ENCODE measurements around the gene PFKFB3.
"Not testable (repeated sequence)": the region's sequence is repeated elsewhere in the genome, so short reads cannot be mapped to it uniquely, and the experiment has no call there.

Gene PFKFB3

DNA sequence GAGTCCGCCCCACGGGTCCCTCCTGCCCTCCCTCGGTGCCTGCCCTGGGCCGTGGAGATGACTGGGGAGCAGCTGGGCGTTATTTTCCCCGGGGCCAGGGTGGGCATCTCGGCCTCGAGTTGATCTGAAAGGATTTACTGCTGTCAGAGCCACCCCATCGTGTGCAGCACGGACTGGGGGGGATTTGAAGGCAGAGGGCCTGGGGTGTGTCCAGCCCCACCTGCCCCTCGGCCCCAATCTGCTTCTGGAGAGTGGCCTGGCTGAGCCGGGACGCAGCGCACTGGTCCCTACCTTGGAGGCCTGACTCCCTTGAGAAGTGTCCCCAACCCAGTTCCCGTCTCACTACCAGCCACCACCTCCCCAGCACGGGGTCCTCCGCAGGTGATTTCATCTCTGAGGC is 24.2 kb upstream of the PFKFB3 start:
- no peak for DNase-seq (ENCODE audit: low read depth)

DNA sequence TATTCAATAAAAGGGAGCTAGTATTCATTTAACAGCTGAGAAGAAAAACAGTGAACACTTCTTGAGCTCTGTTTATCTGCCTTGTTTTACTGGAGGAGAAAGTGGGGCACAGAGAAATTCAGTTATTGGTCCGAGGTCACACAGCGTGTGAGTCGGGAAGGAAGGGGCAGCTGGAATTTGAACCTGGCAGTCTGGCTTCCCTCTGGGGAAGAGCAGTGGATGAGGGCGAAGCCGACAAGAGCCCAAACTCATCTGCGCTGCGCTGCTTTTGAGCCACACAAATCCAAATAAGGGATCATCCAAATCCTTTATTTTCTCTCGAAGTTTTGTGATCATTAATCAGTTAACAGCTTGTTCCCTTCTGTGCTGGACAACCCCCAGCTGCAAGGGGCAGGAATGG is 23.7 kb upstream of the PFKFB3 start:
- DNase-seq (ENCODE audit: low read depth): no peak

DNA sequence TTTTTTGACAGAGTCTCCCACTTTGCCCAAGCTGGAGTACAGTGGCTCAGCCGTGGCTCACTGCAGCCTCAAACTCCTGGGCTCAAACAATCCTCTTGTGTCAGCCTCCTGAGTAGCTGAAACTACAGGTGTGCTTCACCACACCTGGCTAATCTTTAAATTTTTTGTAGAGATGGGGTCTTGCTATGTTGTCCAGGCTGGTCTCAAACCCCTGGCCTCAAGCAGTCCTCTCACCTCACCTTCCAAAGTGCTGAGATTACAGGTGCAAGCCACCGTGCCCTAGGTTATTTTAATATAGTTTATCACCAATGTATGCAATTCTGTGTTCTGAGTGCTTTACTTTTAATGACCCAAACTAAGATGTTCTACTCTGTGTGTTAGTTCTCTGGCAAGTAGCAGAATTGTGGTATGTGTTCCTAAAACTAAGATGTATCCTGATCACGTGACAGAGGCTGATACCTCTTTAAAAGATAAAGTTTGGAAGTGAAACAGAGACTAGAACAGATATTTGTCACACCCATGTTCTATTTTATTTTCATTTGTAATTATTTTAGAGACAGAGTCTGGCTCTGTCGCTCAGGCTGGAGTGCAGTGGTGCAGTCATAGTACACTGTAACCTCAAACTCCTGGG is 22.1 kb upstream of the PFKFB3 start:
- no peak for DNase-seq (ENCODE audit: low read depth)

DNA sequence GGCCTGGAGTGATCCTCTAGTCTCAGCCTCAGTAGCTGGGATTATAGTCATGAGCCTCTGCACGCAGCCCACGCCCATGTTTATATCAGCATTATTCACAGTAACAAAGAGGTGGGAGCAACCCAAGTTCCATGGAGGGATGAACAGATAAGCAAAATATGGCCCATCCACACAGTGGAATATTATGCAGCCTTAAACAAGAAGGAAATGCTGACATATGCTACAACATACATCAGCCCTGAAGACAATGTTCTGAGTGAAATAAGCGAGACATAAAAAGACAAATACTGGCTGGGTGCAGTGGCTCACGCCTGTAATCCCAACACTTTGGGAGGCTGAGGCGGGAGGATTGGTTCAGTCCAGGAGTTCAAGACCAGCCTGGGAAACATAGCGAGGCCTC is 21.5 kb upstream of the PFKFB3 start:
- DNase-seq (ENCODE audit: low read depth): no peak

DNA sequence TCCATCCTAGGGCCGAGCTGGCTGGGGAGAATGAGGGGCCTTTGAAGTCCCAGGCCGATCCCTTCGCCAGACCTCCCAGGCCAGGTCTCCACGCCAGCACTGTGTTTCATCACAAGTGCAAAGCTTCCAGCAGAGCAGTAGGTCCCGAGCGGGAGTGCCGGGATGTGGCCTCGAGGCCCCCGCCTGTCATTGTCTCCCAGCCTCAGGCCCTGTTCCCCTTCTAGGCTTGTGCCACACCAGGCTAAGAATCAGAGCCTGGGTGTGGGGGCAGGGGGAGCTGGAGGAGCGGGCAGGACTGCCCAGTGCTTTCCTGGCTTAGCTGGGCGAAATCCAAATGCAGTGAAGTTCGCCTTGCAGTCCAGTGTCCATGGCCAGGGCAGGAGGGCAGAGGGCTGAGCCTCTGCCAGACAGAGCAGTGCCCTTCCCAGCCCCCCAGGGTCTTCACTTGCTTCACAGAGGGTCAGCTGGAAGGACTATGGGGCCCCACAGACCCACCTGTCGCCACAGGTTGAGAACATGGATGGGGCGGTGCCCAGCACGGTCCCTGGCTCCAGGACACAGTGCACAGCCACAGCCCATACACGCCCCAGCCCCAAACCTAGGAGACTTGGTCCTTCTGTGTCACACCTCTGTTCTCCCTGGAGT is 20.2 kb upstream of the PFKFB3 start:
- no peak for DNase-seq (ENCODE audit: low read depth)

DNA sequence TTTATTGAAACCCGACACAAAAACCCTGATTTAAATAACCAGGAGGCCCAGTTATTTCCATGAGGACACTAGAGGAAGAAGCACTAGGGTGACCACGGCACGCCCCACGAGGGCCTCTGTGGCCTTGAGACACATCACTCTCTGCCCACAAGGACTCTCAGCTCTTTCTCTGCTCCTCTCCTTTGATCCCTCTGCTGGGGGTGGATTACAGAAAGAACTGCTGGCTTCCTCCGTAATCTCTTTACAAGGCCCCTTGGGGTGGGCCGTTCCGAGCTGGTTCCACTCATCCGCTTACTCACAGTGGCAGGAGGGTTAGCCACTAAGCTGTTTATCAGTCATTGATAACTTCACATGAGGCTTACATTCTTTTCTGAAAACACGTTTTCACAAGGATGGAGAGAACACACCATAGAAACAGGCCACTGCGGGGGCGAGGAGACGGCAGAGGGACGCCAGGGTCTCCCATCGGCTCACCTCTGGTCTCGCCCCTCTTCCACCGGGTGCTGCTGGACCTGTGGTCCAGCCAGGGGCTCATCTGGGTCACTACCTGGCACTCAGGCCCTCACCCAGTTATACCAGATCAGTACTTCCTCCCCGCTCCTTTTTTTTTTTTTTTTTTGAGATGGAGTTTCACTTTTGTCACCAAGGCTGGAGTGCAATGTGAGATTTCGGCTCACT is 17.6 kb upstream of the PFKFB3 start:
- no peak for DNase-seq (ENCODE audit: low read depth)

DNA sequence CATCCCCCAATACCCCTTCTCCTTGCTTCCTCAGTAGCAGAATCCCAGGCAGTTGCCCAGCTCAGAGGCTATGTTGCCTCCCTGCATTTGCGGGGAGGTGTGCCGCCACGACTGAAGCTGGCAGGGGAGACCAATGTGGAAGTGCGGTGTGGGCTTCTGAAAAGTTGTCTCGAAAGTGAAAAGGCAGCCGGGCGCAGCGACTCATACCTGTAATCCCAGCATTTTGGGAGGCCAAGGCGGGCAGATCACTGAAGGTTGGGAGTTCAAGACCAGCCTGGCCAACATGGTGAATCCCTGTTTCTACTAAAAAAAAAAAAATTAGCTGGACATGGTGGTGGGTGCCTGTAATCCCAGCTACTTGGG is 15.9 kb upstream of the PFKFB3 start:
- no peak for DNase-seq (ENCODE audit: low read depth)

DNA sequence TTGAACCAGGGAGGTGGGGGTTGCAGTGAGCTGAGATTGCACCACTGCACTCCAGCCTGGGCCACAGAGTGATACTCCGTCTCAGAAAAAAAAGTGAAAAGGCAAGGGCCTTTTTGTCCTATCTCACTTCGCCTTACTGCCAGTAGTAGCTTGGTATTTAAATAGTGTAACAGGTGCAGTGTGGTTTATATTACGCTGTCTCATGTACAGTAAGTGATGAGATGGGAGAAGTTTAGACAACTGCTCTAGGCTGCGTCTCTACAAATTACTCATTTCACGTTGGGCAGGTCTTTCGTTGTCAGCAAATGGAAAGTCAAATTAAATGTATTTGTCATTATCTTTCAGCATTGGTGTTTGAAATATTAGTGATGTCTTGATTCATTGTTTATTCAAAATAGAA is 15.5 kb upstream of the PFKFB3 start:
- DNase-seq (ENCODE audit: low read depth): no peak

DNA sequence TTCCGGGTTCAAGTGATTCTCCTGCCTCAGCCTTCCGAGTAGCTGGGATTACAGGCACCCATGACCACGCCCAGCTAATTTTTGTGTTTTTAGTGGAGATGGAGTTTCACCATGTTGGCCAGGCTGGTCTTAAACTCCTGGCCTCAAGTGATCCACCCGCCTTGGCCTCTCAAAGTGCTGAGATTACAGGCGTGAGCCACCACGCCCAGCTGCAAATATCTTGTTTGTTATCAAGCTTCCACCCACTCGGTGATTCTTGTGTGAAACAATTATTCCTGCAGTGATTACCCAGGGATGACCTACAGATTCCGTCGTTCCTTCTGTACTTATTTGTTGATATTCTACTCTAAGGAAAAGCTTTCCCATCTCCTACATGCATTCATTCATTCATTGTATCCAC is 12.7 kb upstream of the PFKFB3 start:
- not testable (repeated sequence) for DNase-seq (ENCODE audit: low read depth)

DNA sequence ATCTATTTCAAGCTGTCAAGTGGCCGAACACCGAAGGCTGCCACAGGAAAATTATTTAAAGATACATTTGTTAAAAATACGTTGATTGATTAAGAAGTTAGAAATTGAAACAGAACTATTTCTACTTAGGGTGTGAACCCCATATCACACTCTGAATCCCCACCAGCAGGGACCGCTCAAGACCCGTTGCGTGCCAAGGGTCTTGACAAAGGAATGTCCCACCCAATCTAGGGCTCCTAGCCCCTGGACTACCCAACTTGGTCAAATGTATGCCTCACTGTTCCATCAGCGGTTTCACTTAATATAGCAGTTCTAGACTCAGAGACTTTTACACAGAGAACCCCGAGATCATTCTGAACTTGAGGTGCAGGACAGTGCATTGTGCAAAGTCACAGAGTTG is 11.6 kb upstream of the PFKFB3 start:
- DNase-seq (ENCODE audit: low read depth): no peak

DNA sequence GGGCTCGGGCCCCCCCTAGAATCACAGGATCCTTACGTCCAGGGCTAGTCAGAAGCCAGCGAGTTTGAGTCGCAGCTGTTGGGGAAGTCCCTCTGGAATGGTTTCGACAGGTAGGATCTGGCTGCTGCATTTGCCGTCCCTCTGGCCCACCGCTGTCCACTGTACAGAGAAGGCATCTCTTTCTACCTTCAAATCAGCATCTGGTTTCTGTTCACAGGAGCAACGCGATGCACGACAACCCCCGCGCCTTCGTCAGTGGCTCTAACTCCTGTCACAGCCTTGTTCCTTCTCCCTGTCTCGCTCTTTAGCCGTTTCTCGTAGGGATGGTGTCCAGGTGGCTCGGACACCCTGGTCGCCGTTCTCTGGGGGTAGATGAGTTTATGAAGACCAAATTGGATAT is 11.2 kb upstream of the PFKFB3 start:
- no peak for DNase-seq (ENCODE audit: low read depth)

DNA sequence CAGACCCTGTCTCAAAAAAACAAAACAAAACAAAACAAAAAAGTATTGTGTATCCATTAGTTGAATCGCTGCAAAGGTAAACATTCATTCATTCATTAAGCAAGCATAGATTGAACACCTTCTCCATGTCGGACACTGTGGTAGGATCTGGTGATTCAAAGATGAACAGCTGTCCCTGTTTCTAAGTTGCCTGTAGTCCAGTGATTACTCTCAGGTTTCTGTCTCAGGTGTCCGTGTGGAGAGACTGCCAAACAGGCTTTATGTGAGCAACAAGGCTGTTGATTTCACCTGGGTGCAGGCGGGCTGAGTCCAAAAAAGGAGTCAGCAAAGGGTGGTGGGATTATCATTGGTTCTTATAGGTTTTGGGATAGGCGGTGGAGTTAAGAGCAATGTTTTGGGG is 9.4 kb upstream of the PFKFB3 start:
- DNase-seq (ENCODE audit: low read depth): not testable (repeated sequence)

DNA sequence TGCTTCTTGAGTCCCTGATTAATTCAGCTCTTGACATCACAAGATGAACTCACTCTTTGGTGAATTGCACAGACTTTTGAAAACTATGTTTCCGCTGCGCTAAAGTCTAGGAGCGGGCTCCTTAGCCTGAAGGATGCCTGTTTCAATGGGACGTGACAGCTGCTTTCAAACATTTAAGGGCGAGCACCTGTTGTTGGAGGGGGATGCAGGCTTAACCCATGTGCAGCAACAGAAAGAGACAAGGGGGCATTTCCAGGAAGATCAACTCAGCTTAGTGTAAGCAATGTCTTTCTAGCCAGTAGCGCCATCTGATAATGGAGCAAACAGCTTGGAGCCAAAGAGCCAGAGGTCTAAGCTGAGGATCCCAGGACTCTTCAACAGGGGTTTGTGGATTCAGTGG is 8.4 kb upstream of the PFKFB3 start:
- DNase-seq (ENCODE audit: low read depth): no peak

DNA sequence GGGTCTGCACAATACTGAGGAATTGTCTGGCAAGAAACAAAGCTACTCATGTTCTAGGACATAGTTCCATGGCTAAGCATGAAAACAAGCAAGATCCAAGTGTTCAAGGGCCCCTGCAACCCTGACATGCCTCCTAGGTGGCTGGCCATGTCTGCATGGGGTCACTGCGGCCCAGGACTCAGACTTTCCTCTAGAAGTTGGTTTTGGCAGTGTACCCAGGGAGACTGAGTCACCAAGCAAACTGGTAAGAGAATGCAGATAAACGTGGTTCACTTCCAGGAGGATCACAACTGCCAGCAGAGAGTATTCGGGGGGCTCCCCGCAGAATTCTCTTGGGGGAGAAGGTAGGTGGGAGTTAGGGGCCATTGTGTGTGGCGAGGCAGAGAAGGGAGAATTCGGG is 7.4 kb upstream of the PFKFB3 start:
- DNase-seq (ENCODE audit: low read depth): no peak

DNA sequence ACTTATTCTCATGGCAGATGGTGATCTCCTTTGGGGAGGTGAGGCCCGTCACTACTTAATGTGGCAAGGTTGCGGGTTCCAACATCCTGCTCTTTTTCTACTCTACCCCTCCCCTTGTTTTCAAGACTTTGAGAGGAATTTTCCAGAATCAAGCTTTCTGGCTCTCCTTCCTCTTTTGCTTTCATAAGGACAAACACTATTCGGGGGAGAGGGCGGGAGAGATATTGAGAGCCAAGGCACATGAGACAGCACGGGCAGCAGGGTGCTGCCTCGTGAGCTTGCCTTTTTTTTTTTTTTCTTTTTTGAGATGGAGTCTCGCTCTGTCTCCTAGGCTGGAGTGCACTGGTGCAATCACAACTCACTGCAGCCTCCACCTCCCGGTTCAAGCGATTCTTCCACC is 6.9 kb upstream of the PFKFB3 start:
- no peak for DNase-seq (ENCODE audit: low read depth)

DNA sequence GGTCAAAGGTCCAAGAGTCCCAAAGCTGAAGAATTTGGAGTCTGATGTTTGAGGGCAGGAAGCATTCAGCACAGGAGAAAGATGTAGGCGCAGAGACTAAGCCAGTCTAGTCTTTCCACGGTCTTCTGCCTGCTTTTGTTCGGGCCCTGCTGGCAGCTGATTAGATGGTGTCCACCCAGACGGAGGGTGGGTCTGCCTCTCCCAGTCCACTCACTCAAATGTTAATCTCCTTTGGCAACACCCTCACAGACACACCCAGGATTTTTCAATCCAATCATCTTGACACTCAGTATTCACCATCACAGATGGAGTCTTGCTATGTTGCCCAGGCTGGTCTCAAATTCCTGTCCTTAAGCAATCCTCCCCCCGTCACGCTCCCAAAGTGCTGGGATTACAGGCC is 6.2 kb upstream of the PFKFB3 start:
- not testable (repeated sequence) for DNase-seq (ENCODE audit: low read depth)

DNA sequence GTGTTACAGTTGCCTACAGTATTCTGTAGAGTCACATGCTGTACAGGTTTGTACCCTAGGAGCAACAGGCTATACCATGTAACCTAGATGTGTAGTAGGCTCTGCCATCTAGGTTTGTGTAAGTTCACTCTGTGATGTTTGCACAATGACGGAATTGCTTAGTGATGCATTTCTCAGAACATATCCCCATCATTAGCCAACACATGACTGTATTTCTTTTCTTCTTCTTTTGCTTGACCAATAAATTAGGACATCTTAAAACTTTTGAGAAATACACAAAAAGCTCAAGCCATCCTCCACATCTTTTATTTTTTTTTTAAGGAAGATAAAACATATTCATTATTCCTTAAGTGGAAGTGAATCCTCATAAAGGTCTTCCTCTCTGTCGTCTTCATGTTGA is 5.4 kb upstream of the PFKFB3 start:
- no peak for DNase-seq (ENCODE audit: low read depth)

DNA sequence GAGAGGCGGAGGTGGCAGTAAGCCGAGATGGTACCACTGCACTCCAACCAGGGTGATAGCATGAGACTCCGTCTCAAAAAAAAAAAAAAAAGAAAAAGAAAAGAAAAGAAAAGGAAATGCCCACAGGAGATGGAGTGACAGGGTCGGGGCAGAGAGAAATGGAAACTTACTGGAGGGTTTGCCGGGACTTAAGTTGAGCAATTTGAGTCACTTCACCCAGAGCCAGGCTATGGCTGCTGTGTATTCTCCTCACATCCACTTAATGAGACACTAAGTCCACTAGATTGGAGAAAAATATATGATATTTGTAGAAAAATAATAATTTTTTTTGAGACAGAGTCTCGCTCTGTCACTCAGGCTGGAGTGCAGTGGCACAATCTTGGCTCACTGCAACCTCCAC is 4.6 kb upstream of the PFKFB3 start:
- no peak for DNase-seq (ENCODE audit: low read depth)

DNA sequence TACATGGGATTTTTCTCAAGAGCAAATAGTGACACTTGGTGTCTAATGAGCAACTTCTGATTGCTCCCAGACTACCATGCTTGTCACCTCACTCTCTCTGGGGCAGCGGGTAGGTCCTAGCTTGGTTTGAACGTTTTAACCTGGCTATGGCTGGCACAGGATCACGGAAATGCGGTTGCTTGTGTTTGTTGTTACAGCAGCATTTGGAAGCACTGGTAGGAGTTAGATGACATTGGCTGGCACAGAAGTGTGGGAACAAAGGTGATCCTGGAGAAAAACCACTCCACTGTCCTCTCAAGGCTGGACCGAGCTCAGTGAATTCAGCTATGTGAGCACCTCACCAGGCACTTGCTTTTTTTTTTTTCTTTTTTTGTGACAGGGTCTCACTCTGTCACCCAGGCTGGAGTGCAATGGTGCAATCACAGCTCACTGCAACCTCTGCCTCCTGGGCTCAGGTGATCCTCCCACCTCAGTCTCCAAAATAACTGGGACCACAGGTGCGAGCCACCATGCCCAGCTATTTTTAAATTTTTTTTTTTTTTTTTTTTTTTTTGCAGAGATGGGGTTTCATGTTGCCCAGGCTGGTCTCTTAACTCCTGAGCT is 3.5 kb upstream of the PFKFB3 start:
- DNase-seq (ENCODE audit: low read depth): no peak

DNA sequence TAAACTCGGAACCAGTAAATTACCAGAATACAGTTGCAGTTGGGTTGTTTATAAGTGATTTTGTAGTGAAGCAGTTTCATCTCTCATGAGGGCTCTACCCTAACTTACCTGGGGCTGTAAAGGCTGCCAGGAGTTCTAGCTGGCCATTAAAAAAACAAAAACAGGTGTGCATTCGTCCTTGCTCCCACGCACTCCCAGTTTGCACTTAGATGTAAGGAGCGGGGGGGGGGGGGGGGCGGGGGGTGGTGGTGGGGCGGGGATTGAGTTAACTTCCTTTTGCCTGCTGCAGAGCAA is 2.3 kb upstream of the PFKFB3 start:
- DNase-seq (ENCODE audit: low read depth): no peak

DNA sequence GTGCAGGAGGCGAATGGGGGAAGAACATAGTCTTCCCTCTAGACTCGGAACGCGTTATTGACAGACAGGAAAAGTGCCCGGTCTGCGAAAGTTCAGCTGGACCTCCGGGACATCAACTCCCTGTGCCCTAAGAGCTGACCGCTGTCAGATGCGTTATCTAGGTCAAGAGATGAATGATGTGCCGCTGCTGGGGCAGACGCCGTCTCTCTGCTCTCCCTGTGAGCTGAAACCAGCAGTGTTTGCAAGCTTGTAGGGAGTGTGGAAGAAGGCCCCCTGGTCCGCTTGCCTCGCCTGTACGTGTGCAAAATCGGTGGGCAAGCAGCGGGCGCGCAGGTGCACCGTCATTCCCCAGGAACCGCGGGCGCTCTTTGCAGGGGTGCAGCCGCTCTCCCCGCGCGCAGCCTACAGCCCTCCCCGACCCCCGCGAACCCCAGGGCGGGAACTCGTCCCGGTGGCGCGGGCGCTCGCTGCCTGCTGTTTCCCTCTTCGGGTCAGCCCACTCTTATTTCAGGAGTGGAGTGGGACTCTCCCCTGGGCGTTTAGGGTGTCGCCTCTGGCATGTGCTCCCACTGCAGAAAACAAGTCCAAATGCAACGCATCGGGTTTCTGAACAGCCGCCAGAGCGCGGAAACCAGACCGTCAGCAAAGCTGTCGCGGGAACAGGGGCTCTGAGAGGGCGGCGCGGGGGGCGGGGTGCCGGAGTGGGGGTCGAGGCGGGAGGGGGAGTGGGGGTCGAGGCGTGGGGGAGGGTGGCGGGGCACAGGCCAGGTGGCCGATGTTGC is 1.8 kb upstream of the PFKFB3 start:
- DNase-seq (ENCODE audit: low read depth): no peak

DNA sequence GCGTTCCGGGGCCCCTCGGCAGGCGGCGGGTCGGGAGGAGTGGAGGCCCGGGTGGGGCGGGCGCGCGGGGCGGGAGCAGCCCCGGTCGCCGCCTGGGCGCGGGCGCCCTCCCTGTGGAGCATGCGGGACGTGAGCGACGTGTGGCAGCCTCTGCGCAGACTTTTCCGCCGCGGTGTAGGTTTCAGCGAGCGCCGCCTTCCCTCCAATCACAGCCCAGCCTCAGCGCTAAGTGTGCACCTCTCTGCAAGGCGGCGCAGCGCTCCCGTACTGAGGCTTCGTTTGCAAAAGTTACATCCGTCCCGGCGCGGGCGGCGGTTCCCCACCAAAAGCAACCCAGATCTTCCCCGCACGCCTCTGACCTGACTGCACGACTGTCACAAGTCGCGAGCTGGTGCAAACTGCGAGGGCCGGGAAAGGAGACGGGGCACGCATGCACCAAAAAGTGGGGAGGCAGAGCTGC is 1.2 kb upstream of the PFKFB3 start:
- peak; percentile 73 for DNase-seq (ENCODE audit: low read depth)

All from T-helper 22 cell (primary cell).